Islet of Langerhans (tissue), 1 donor: ENCODE data around the gene TRAK2.
"Not testable (repeated sequence)": the region's sequence is repeated elsewhere in the genome, so short reads cannot be mapped to it uniquely, and the experiment has no call there.

Source experiments
- FAIRE-seq: peaks from one replicate; lab custom pipeline; 2011; peaks lifted over from hg19 to GRCh38; lab: Jason Lieb, UNC

Gene TRAK2

DNA sequence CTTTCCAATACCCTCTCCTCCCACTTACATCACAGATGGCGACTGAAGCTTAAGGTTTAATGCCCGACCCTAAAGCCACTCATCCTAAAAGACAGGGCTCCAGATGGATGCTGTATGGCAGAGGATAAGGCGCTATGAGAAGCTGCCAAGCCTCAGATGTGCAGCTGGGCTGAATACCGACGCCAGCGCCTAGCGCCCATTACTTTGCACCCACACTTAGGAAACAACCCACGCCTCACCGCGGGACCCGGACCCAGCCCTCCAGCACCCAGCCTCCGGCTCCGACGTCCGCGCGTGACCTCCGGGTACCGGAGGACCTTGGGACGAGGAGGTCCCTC, 335 bp downstream of the TRAK2 start:
- FAIRE-seq, result no peak

DNA sequence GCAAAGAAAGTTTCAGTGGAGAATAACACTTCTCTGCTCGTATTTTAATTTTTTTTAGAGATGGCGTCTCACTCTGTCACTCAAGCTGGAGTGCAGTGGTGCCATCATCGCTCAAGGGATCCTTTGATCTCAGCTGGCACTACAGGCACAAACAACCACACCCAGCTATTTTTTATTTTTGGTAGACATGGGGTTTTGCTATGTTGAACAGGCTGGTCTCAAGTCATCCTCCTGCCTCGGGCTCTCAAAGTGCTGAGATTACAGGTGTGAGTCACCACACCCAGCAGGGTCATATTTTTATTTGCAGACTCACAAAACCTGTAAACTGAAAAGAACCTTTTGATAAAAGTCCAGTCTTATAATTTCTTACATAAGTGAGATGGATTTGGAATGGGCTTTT, 2.6 kb downstream of the TRAK2 start:
- no peak for FAIRE-seq

GRCh38 chr2:201448061-201448460, 3.2 kb downstream of the TRAK2 start:
- FAIRE-seq, result no peak

- FAIRE-seq, result no peak
Measured at GRCh38 chr2:201447086-201447485, 4.2 kb downstream of the TRAK2 start.

DNA sequence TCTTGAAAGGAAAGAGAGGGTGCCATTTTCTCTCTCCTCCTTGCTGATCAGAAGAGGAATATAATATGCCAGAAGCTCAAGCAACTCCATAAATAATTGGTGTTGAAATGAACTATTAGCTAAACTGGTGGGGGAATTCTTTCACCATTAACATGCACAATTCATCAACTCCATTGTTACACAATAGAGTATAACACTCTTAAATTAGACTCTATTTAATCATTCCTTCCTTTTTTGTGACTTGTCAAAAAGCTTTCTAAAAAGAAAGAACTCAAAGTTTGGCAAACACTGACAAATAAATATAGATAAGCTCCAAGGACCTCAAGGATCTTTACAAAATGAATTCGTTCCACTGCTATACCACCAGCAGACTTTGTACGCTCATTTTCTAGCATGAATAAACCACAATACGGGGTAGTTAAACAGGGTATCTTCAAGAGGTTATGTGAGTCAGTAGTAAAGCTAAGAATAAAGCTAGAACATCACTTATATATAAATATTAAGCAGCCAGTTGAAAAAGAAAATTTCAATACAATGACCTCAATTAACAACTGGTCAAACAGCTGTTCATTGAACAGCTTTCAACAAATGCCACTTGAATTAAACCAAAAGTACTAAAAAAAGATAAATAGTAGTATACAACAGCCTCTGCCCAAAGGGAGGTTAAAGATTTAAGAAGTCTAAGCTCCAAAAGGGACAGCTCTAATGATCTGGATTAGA, 6.4 kb downstream of the TRAK2 start:
- no peak for FAIRE-seq

- no peak for FAIRE-seq
Measured at GRCh38 chr2:201441409-201441808, 9.8 kb downstream of the TRAK2 start.

DNA sequence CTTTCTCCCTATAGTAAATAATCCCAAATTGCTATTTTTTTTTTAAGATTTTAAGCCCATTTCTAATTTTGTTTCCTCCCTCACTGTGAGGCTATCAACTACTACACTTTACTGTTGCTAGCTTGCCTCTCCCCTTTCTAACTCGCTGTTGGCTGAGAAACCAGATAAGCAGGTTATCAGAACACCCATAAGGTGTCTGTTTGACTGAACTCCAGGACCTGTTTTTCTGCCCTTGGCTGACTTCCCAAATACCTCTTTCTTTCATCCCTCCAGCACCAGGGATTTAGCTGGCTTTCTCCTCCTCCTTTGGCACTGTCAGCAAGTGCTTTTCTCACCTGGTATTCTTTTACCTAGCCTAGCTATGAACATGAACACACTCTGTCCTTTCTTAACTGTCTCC, 11.1 kb downstream of the TRAK2 start:
- peak; percentile 65 for FAIRE-seq

- FAIRE-seq, result not testable (repeated sequence)
Measured at GRCh38 chr2:201439336-201439922, 11.8 kb downstream of the TRAK2 start.

DNA sequence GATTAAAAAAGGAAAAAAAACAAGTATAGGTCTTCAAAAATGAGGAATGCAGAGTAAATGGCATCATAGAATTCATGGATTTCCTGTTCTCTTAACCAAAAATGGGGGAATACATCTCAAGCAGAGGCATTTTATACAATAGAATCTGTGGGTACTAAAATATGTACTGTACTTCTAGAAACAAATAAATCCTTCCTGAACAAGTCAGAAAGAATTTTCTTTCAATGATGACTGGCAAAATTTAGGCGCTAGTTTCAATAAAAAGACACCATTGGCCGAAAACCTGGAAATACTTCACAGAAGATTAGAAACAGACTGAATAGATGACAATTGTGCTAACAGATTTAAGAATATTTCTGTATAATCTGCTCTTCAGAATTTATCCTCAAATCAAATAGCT, 15.1 kb downstream of the TRAK2 start:
- FAIRE-seq, result no peak

DNA sequence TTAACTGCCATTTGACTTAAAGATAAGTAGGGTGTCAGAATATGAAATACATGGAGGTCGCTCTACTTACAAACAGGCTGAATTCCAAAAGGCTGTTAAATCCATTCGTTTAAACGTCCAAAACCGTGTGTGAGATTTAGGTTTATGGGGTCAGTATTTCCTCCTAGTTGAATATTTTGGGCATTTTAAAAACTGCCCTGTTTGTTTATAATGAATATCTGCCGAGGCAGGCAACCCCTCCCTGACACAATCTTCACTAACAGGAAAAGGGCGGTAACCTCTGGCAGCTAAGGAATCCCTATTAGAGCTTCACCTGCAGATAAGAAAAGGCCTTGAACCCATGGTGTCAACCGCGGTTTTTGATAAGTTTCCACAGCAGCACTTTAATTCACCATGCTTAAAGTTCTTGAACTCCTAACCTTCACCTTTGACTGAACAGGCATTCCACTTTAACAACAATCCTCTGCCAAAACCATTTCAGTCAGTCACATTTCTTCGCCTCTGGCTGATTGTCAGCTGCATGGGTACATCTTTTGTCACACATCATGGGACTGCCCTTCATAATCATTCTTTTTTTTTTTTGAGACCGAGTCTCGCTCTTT, 17.8 kb downstream of the TRAK2 start:
- no peak for FAIRE-seq

DNA sequence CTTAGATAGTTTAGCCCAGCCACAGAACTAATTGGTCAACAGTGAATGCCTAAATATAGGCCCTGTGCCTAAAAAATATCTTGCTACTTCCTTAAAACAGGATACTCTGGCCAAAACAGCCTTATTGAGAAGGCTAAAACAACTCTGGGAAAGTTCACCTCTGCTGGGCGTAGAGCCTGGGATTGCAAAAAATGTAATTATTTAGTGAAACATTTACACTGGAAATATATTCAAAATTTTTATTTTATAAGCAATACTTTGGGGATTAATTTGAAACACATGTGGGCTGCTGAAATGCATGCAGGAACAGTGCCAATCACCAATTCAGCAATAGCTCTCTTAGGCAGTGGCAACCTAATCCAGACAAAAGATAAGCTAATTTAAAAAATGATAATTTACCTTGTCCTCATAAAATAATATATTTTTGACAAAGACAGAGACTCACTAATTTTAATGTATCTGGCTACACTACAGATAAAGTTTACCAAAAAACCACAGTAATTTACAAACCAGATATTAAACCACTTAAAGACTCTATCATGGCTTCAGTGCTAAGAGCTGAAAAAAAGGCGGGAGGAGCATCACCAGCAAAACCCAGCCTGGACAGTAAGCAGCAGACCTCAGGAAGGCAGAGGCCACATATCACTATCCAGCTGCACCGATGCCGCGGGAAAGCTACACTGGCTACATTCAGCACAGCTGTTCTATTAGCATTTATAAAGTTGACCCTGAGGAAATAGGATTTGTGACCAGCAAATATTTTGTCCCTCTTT, 18.5 kb downstream of the TRAK2 start:
- no peak for FAIRE-seq

- no peak for FAIRE-seq
Measured at GRCh38 chr2:201432038-201432620, 19.1 kb downstream of the TRAK2 start.

- no peak for FAIRE-seq
Measured at GRCh38 chr2:201430839-201431238, 20.4 kb downstream of the TRAK2 start.

GRCh38 chr2:201430322-201430721, 20.9 kb downstream of the TRAK2 start:
- not testable (repeated sequence) for FAIRE-seq

DNA sequence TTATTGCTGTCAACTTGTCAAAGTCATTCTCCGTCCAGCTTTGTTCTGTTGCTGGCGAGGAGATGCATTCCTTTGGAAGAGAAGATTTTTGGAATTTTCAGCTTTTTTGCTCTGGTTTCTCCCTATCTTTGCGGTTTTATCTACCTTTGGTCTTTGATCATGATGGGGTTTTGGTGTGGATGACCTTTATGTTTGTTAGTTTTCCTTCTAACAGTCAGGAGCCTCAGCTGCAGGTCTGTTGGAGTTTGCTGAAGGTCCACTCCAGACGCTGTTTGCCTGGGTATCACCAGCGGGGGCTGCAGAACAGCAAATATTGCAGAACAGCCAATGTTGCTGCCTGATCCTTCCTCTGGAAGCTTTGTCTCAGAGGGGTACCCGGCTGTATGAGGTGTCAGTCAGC, 21.4 kb downstream of the TRAK2 start:
- not testable (repeated sequence) for FAIRE-seq

- not testable (repeated sequence) for FAIRE-seq
Measured at GRCh38 chr2:201428366-201428765, 22.9 kb downstream of the TRAK2 start.

GRCh38 chr2:201425952-201426351, 25.3 kb downstream of the TRAK2 start:
- no peak for FAIRE-seq

- FAIRE-seq, result peak; percentile 76
Measured at GRCh38 chr2:201420442-201421113, 30.7 kb downstream of the TRAK2 start.

- no peak for FAIRE-seq
Measured at GRCh38 chr2:201419986-201420385, 31.3 kb downstream of the TRAK2 start.

- no peak for FAIRE-seq
Measured at GRCh38 chr2:201419057-201419635, 32.1 kb downstream of the TRAK2 start.

- peak; percentile 94 for FAIRE-seq
Measured at GRCh38 chr2:201415149-201415548, 36.1 kb downstream of the TRAK2 start.
